Astrocyte (in vitro differentiated cells and primary cell): ENCODE measurements around the gene ROR2. TPM values are rescaled to one million over a fixed set of nuclear protein-coding genes. Genes with fewer than 3 reads are reported as not detected.

Experiments
- DNase-seq: peaks from one replicate; pipeline ENCODE4 v3.0.0-alpha.2; 2010; ENCODE audit warnings: low read depth
- FAIRE-seq: peaks from 2 replicates; lab custom pipeline; 2011; peaks lifted over from hg19 to GRCh38; lab: Jason Lieb, UNC
- H2AFZ ChIP-seq: 2 replicates; pipeline ENCODE4 v1.6.0; 2012; ENCODE audit warnings: low read depth, low read length, inconsistent platforms
- H3K27ac ChIP-seq: 2 replicates; pipeline ENCODE4 v1.5.1; 2011; ENCODE audit warnings: low read depth, low read length, inconsistent platforms
- H3K27me3 ChIP-seq: 2 replicates; pipeline ENCODE4 v1.6.0; 2011; ENCODE audit warnings: low read length, inconsistent platforms; ENCODE audit not compliant: insufficient read depth
- H3K36me3 ChIP-seq: 2 replicates; pipeline ENCODE4 v1.5.1; 2011; ENCODE audit warnings: low read length, inconsistent platforms; ENCODE audit not compliant: insufficient read depth
- H3K4me1 ChIP-seq: 2 replicates; pipeline ENCODE4 v1.5.1; 2011; ENCODE audit warnings: low read length, inconsistent platforms; ENCODE audit not compliant: insufficient read depth
- H3K4me2 ChIP-seq: 2 replicates; pipeline ENCODE4 v1.6.0; 2012; ENCODE audit warnings: low read length, inconsistent platforms
- H3K4me3 ChIP-seq: 2 replicates; pipeline ENCODE4 v1.5.1; 2011; ENCODE audit warnings: low read depth, mild to moderate bottlenecking, low read length, inconsistent platforms; ENCODE audit not compliant: insufficient read depth
- H3K79me2 ChIP-seq: 2 replicates; pipeline ENCODE4 v1.6.0; 2012; ENCODE audit warnings: mild to moderate bottlenecking, low read length, inconsistent platforms; ENCODE audit not compliant: insufficient read depth
- H3K9ac ChIP-seq: 2 replicates; pipeline ENCODE4 v1.6.0; 2012; ENCODE audit warnings: mild to moderate bottlenecking, low read length, inconsistent platforms
- H3K9me3 ChIP-seq: 2 replicates; pipeline ENCODE4 v1.5.1; 2012; ENCODE audit warnings: low read depth, mild to moderate bottlenecking, low read length, inconsistent platforms; ENCODE audit not compliant: insufficient read depth
- H4K20me1 ChIP-seq: 2 replicates; pipeline ENCODE4 v1.6.0; 2012; ENCODE audit warnings: low read length, inconsistent platforms; ENCODE audit not compliant: insufficient read depth
- H3K27ac Mint-ChIP-seq: one replicate; pipeline ENCODE4 v1.8.0; 2021; ENCODE audit warnings: mild to moderate bottlenecking, mixed read lengths; ENCODE audit not compliant: unreplicated experiment
- H3K27me3 Mint-ChIP-seq: one replicate; pipeline ENCODE4 v1.8.0; 2021; ENCODE audit warnings: low read depth, mixed read lengths; ENCODE audit not compliant: unreplicated experiment
- H3K36me3 Mint-ChIP-seq: one replicate; pipeline ENCODE4 v1.8.0; 2021; ENCODE audit warnings: low read depth, mixed read lengths; ENCODE audit not compliant: unreplicated experiment
- H3K4me1 Mint-ChIP-seq: one replicate; pipeline ENCODE4 v1.8.0; 2021; ENCODE audit warnings: low read depth, mixed read lengths; ENCODE audit not compliant: unreplicated experiment
- H3K4me3 Mint-ChIP-seq: one replicate; pipeline ENCODE4 v1.8.0; 2021; ENCODE audit warnings: mild to moderate bottlenecking, moderate library complexity, mixed read lengths; ENCODE audit not compliant: unreplicated experiment
- H3K9me3 Mint-ChIP-seq: one replicate; pipeline ENCODE4 v1.8.0; 2021; ENCODE audit warnings: mild to moderate bottlenecking, mixed read lengths; ENCODE audit not compliant: unreplicated experiment
- EZH2 ChIP-seq: IDR thresholded peaks from 2 replicates; pipeline ENCODE4 v1.6.1; 2012; ENCODE audit warnings: mild to moderate bottlenecking, low read length, inconsistent platforms; ENCODE audit not compliant: insufficient read depth
- total RNA-seq: library from RNA; stranded (reverse); gene quantifications from 2 replicates; pipeline ENCODE4 v1.2.1, GENCODE V29; 2021
- TF ChIP-seq, protein P1 (sequence below): IDR thresholded peaks from 2 replicates; pipeline ENCODE4 v1.5.1; 2011; ENCODE audit warnings: low read depth, mild to moderate bottlenecking, inconsistent platforms, low read length, moderate library complexity; ENCODE audit not compliant: insufficient read depth

Gene ROR2
- total RNA-seq, 1 donor from 2014 or later, result 4.9 TPM

DNA sequence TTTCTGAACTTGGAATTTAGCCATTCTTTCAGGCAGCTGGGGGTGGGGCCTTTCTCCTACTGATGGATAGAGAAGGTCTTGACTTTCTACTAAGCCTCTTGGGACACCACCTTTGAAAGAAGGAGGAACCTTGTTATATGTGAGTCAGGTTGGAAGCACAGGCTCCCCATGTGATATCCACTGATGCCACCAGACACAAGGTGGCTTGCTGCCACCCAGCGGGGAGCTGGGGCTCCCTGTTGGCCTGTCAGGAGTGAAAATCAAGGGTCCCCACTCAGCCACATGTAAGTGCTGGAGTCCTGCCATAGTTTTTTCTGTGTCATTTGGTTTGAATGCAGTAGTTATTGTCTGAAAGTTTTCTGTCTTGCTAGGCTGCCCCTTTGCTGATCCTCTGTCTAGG, 274.0 kb downstream of the ROR2 start:
- Mint-ChIP-seq H3K9me3 (peaks cover 11% of the 10 kb centered on the region), H3K4me3 (no peak overlapping the region), H3K27ac (no peak overlapping the region), H3K27me3 (peaks cover 8% of the 10 kb centered on the region), H3K36me3 (no peaks in the 10 kb centered on the region), H3K4me1 (peaks cover 24% of the 10 kb centered on the region)
- Histone ChIP-seq H3K4me3 (no peak overlapping the region), H3K27me3 (no peaks in the 10 kb centered on the region), H3K79me2 (no peaks in the 10 kb centered on the region), H3K4me1 (no peaks in the 10 kb centered on the region), H2AFZ (no peak overlapping the region), H3K36me3 (no peaks in the 10 kb centered on the region), H3K27ac (no peak overlapping the region), H3K9ac (no peak overlapping the region), H3K9me3 (no peaks in the 10 kb centered on the region), H3K4me2 (no peak overlapping the region), H4K20me1 (no peaks in the 10 kb centered on the region)
- DNase-seq (peak; percentile 18), FAIRE-seq (no peak)
- TF ChIP-seq EZH2, result no peak
- TF ChIP-seq, protein P1, sequence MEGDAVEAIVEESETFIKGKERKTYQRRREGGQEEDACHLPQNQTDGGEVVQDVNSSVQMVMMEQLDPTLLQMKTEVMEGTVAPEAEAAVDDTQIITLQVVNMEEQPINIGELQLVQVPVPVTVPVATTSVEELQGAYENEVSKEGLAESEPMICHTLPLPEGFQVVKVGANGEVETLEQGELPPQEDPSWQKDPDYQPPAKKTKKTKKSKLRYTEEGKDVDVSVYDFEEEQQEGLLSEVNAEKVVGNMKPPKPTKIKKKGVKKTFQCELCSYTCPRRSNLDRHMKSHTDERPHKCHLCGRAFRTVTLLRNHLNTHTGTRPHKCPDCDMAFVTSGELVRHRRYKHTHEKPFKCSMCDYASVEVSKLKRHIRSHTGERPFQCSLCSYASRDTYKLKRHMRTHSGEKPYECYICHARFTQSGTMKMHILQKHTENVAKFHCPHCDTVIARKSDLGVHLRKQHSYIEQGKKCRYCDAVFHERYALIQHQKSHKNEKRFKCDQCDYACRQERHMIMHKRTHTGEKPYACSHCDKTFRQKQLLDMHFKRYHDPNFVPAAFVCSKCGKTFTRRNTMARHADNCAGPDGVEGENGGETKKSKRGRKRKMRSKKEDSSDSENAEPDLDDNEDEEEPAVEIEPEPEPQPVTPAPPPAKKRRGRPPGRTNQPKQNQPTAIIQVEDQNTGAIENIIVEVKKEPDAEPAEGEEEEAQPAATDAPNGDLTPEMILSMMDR, result peak; percentile 23

DNA sequence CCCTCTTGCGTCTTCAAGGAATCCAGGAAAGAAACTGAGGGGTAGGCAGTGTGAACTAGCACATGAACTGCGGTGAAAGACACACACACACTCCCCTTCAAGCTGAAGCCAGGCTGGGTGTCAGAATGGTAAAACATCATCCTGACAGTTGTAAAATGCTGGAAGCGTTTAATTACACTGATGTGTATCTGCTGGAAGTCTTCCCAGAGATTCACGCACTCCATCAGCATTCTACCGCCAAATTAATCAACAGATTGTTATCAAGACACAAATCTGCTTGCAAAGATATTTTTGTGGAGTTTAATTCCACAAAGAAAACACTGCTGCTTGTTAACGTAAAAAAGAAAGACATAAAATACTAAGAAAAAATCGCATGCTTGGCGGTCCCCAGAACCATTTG, 285.4 kb downstream of the ROR2 start:
- Histone ChIP-seq H3K27me3 (peaks cover 5% of the 10 kb centered on the region), H2AFZ (no peak overlapping the region), H3K27ac (no peak overlapping the region), H3K9ac (no peak overlapping the region), H3K4me3 (no peak overlapping the region), H3K36me3 (no peaks in the 10 kb centered on the region), H3K4me2 (no peak overlapping the region), H3K4me1 (no peaks in the 10 kb centered on the region), H4K20me1 (no peaks in the 10 kb centered on the region), H3K79me2 (no peaks in the 10 kb centered on the region), H3K9me3 (no peaks in the 10 kb centered on the region)
- Mint-ChIP-seq H3K4me1 (no peaks in the 10 kb centered on the region), H3K4me3 (no peak overlapping the region), H3K27ac (no peak overlapping the region), H3K9me3 (peaks cover 10% of the 10 kb centered on the region), H3K27me3 (peaks cover 20% of the 10 kb centered on the region), H3K36me3 (no peaks in the 10 kb centered on the region)
- FAIRE-seq (no peak), DNase-seq (no peak)
- TF ChIP-seq, protein P1, result no peak
- TF ChIP-seq EZH2, result no peak

DNA sequence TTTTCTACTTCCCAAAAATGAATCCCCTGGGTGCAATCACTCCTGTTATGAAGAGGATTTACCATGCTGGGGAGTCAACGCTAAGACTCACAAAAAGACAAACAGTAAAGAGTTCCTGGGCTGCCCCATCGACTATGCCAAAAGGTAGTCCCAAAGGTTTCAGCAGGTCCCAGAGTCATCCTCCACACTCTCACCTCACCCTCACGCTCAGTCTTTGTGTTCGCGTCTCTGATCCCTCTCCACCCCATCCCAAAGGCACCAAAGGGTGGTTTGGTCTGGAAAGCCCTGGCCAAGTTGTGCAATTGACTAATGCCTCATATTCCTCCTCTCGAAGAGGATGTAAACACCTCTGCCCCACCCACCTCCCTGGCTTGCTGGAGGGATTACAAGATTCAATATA, 286.2 kb downstream of the ROR2 start:
- Histone ChIP-seq H3K4me1 (no peaks in the 10 kb centered on the region), H3K4me3 (no peak overlapping the region), H3K36me3 (no peaks in the 10 kb centered on the region), H3K27ac (no peak overlapping the region), H3K4me2 (no peak overlapping the region), H3K27me3 (peaks cover 5% of the 10 kb centered on the region), H3K9ac (no peak overlapping the region), H3K79me2 (no peaks in the 10 kb centered on the region), H2AFZ (no peak overlapping the region), H4K20me1 (no peaks in the 10 kb centered on the region), H3K9me3 (no peaks in the 10 kb centered on the region)
- no peaks in the 10 kb centered on the region for H3K36me3 Mint-ChIP-seq
- no peak overlapping the region for H3K4me3 Mint-ChIP-seq
- no peak for FAIRE-seq
- H3K9me3 Mint-ChIP-seq, result peaks cover 10% of the 10 kb centered on the region
- TF ChIP-seq, protein P1, result no peak
- no peak for TF ChIP-seq EZH2
- DNase-seq, result no peak
- H3K4me1 Mint-ChIP-seq, result no peaks in the 10 kb centered on the region
- H3K27ac Mint-ChIP-seq, result no peak overlapping the region
- peaks cover 20% of the 10 kb centered on the region for H3K27me3 Mint-ChIP-seq
